ENCODE results near the gene NEUROG2.
"Not testable (repeated sequence)": the region's sequence is repeated elsewhere in the genome, so short reads cannot be mapped to it uniquely, and the experiment has no call there.

NEUROG2 gene

GRCh38 chr4:112516066-112516470 lies at the start of gene NEUROG2:
TSS of gene NEUROG2 (minus strand) at chr4:112516180. CDS start at chr4:112515475, 705 bp downstream.
- DNase-seq = no peak

- no peak for DNase-seq
Measured at GRCh38 chr4:112564706-112565270, 48.8 kb upstream of the NEUROG2 start.

GRCh38 chr4:112563431-112564200 lies 47.6 kb upstream of the NEUROG2 start:
- no peak for DNase-seq

- DNase-seq = no peak
Measured at GRCh38 chr4:112562254-112562879, 46.4 kb upstream of the NEUROG2 start.

DNA sequence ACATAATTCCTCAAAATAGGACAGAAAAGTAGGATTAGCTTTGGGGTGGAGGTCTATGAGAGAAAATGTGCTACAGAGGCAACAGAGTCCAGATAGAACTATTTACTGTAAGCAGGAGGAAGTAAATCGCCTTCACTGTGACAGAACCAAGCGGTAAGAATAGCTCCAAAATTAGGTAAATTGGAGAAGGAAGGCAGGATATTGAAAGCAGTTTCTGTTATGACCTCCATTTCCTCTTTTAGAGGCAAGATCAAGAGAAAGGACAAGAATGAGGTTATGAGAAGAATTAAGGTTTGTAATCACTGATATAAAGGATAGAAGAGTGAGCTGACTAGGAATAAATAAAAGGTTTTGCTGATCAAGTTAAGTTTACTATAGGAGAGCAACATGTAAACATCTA lies 44.1 kb upstream of the NEUROG2 start:
- DNase-seq = no peak

GRCh38 chr4:112559053-112559452 lies 43.1 kb upstream of the NEUROG2 start:
- DNase-seq = no peak

GRCh38 chr4:112557676-112558411 lies 41.9 kb upstream of the NEUROG2 start:
- peak in 1 of 56 donors; percentile 14 for DNase-seq

- DNase-seq = not testable (repeated sequence)
Measured at GRCh38 chr4:112554271-112554670, 38.3 kb upstream of the NEUROG2 start.

- DNase-seq = no peak
Measured at GRCh38 chr4:112552668-112553067, 36.7 kb upstream of the NEUROG2 start.

DNA sequence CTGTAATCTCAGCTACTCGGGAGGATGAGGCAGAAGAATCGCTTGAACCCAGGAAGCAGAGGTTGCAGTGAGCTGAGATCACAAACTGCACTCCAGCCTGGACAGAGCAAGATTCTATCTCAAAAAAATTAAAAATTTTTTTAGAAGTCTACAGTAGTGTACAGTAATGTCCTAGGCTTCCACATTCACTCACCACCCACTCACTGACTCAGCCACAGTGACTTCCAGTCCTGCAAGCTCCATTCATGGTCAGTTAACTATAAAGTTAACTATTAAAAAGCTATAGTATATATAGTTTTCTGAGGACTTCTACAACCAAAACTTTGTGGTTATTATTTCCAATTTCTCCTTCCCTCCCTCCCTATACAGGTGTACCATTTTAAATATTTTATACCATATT lies 34.7 kb upstream of the NEUROG2 start:
- no peak for DNase-seq

- DNase-seq = no peak
Measured at GRCh38 chr4:112546476-112546875, 30.5 kb upstream of the NEUROG2 start.

GRCh38 chr4:112545346-112545745 lies 29.4 kb upstream of the NEUROG2 start:
- no peak for DNase-seq

- no peak for DNase-seq
Measured at GRCh38 chr4:112540695-112541094, 24.7 kb upstream of the NEUROG2 start.

- DNase-seq = no peak
Measured at GRCh38 chr4:112536123-112536522, 20.1 kb upstream of the NEUROG2 start.

GRCh38 chr4:112532267-112532666 lies 16.3 kb upstream of the NEUROG2 start:
- DNase-seq = no peak

- DNase-seq = no peak
Measured at GRCh38 chr4:112531146-112531545, 15.2 kb upstream of the NEUROG2 start.

DNA sequence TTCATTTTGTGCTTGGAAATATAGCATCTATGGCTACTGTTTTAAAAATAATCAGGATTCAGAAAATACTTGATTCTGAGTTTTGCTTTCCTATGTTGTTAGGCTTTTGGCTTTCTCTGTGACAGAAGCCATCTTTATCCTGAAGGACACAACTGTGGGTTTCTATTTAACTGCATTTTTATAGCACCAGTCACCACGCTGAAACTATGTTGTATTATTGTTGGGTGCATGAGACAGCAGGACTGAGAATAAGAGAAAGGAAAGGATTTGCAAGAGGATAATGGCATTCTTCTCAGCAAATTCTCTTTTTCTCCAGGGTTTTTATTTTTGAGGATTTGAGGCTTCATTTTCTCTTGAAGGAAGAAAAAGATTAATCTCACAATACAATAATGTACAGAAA lies 10.1 kb upstream of the NEUROG2 start:
- DNase-seq = no peak

DNA sequence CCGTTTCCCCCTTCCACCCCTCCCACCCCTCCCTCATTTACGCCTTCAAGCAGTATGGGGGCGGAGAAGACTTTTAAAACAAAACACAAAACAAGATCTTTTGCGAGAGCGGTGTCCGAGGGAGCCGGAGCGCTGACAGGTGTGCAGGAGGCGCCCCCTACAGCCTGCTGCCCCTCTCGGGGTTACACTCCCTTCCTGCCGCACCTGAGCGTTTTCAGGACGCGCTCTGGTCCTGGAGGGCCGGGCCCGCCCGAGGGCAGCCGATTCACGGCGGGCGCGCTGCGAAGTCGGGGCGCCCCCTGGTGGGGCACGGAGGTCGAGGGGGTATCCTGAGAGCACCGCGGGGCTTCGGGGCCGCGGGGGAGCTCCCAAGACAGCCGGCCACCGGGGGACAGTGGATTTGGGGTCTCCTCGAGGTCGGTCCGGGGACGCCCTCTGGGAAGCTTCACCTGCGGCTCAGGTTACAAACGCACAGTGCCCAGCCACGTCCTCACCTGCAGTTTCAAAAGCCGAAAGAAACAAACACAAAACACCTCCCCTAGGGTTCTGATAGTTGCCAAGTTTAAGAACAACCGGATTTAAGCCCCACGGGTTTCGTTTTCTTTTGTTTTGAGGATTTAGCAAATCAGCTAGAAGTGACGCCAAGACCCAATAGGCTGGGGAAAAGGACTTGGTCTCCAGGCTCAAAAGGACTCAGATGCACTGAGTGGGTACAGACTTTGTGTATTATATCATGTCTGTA lies 8.0 kb upstream of the NEUROG2 start:
- DNase-seq = peak in 7 of 56 donors; percentile 6 to 65 (median 17)

DNA sequence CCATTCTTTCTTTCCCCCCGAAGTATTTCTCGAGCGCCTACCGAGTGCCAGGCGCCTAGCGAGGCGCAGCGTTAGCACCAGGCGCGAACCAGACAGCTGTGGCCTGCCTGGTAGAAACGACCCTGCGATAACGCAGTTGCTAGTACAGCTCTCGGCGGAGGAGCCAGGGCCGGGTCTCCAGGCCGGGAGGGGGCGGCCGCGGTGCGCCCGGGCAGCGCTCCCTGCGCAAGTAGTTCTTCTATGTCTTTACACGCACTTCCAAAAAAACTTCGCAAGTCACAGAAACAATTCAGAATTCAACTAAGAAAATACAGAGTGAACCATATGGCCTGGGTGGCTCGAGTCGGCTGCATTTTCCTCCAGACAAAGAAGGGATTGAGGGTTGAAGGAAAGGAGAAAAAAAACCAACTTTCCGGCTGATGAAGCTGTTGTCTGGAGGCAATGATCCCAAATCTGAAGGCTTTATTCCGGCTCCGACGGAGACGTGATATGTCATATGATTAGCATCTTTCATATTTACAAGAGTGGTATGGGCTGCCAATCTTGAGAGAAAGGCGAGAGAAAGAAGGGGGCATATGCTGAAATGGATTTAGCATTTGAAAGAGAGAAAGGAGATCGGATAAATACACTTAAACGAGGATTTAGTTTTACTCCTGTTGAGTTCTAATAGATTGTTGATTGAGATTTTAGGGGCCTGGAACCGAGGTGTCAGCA lies 7.2 kb upstream of the NEUROG2 start:
- DNase-seq = no peak

DNA sequence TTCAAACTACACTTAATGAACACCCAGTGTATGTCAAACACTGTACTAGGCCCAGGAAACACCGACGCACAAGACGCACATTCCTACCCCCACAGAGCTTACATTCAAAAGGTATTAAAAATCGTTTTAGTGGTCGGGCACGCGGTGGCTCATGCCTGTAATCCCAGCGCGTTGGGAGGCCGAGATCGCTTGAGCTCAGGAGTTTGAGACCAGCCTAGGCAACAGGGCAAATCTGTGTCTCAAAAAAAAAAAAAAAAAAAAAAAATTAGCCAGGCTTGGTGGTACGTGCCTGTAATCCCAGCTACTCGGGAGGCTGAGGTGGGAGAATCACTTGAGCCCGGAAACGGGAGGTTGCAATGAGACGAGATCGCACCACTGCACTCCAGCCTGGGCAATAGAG lies 6.5 kb upstream of the NEUROG2 start:
- not testable (repeated sequence) for DNase-seq
